ENCODE measurements around the gene DEPDC1B.

Gene DEPDC1B

GRCh38 chr5:60613826-60614225 lies 86.1 kb downstream of the DEPDC1B start:
- H3K4me1 ChIP-seq (ENCODE audit: low read depth, poor library complexity, severe bottlenecking), result peaks cover 5% of the 10 kb centered on the region
- no peak overlapping the region for H2AFZ ChIP-seq (ENCODE audit: low read depth)
- no peak for TF ChIP-seq CTCF (conservative IDR thresholded peaks at IDR 0.05; ENCODE audit: low read depth, low read length)
- H3K27me3 ChIP-seq (ENCODE audit: insufficient read depth, low read depth), result no peaks in the 10 kb centered on the region
- no peak overlapping the region for H3K4me3 ChIP-seq (IDR thresholded peaks at IDR 0.05; ENCODE audit: insufficient read depth, low read depth, low read length)
- H3K27ac ChIP-seq, result no peak overlapping the region
- H3K79me2 ChIP-seq (ENCODE audit: insufficient read depth, low read depth), result no peaks in the 10 kb centered on the region
- no peak overlapping the region for H3K4me2 ChIP-seq
- H4K20me1 ChIP-seq (ENCODE audit: insufficient read depth), result no peaks in the 10 kb centered on the region
- no peaks in the 10 kb centered on the region for H3K36me3 ChIP-seq (ENCODE audit: insufficient read depth)
- no peak overlapping the region for H3K9ac ChIP-seq

GRCh38 chr5:60611099-60611740 lies 88.7 kb downstream of the DEPDC1B start:
- Histone ChIP-seq H3K9ac (no peak overlapping the region), H4K20me1 (ENCODE audit: insufficient read depth) (no peaks in the 10 kb centered on the region), H3K36me3 (ENCODE audit: insufficient read depth) (no peaks in the 10 kb centered on the region), H3K4me3 (IDR thresholded peaks at IDR 0.05; ENCODE audit: insufficient read depth, low read depth, low read length) (no peak overlapping the region), H3K79me2 (ENCODE audit: insufficient read depth, low read depth) (no peaks in the 10 kb centered on the region), H3K4me1 (ENCODE audit: low read depth, poor library complexity, severe bottlenecking) (peaks cover 5% of the 10 kb centered on the region), H3K27me3 (ENCODE audit: insufficient read depth, low read depth) (no peaks in the 10 kb centered on the region), H2AFZ (ENCODE audit: low read depth) (no peak overlapping the region), H3K4me2 (no peak overlapping the region), H3K27ac (no peak overlapping the region)
- no peak for TF ChIP-seq CTCF (conservative IDR thresholded peaks at IDR 0.05; ENCODE audit: low read depth, low read length)

- Histone ChIP-seq H3K27me3 (ENCODE audit: insufficient read depth, low read depth) (no peaks in the 10 kb centered on the region), H3K4me1 (ENCODE audit: low read depth, poor library complexity, severe bottlenecking) (peaks cover 6% of the 10 kb centered on the region), H3K79me2 (ENCODE audit: insufficient read depth, low read depth) (no peaks in the 10 kb centered on the region), H3K36me3 (ENCODE audit: insufficient read depth) (no peaks in the 10 kb centered on the region), H3K4me3 (IDR thresholded peaks at IDR 0.05; ENCODE audit: insufficient read depth, low read depth, low read length) (no peak overlapping the region), H3K9ac (no peak overlapping the region), H2AFZ (ENCODE audit: low read depth) (no peak overlapping the region), H4K20me1 (ENCODE audit: insufficient read depth) (no peaks in the 10 kb centered on the region), H3K4me2 (no peak overlapping the region), H3K27ac (no peak overlapping the region)
- no peak for TF ChIP-seq CTCF (conservative IDR thresholded peaks at IDR 0.05; ENCODE audit: low read depth, low read length)
Measured at GRCh38 chr5:60604771-60605170, 95.2 kb downstream of the DEPDC1B start.

- Histone ChIP-seq H3K27me3 (ENCODE audit: insufficient read depth, low read depth) (no peaks in the 10 kb centered on the region), H3K4me3 (IDR thresholded peaks at IDR 0.05; ENCODE audit: insufficient read depth, low read depth, low read length) (no peak overlapping the region), H2AFZ (ENCODE audit: low read depth) (no peak overlapping the region), H3K79me2 (ENCODE audit: insufficient read depth, low read depth) (no peaks in the 10 kb centered on the region), H3K27ac (peak overlapping the region; percentile 54), H3K36me3 (ENCODE audit: insufficient read depth) (no peaks in the 10 kb centered on the region), H3K4me2 (peak overlapping the region; percentile 72), H4K20me1 (ENCODE audit: insufficient read depth) (no peaks in the 10 kb centered on the region), H3K4me1 (ENCODE audit: low read depth, poor library complexity, severe bottlenecking) (peaks cover 57% of the 10 kb centered on the region), H3K9ac (no peak overlapping the region)
- no peak for TF ChIP-seq CTCF (conservative IDR thresholded peaks at IDR 0.05; ENCODE audit: low read depth, low read length)
Measured at GRCh38 chr5:60598424-60598823, 101.5 kb downstream of the DEPDC1B start.

All from KMS-11 (cell line).